Measurements from ENCODE around the gene ACOT8. TPM values are rescaled to one million over a fixed set of nuclear protein-coding genes. Genes with fewer than 3 reads are reported as not detected.

ACOT8 gene
- total and polyA plus RNA-seq, 2 of the 4 experiments (the other 2 are of a cell fraction) = 29.8 to 47.5 TPM

DNA sequence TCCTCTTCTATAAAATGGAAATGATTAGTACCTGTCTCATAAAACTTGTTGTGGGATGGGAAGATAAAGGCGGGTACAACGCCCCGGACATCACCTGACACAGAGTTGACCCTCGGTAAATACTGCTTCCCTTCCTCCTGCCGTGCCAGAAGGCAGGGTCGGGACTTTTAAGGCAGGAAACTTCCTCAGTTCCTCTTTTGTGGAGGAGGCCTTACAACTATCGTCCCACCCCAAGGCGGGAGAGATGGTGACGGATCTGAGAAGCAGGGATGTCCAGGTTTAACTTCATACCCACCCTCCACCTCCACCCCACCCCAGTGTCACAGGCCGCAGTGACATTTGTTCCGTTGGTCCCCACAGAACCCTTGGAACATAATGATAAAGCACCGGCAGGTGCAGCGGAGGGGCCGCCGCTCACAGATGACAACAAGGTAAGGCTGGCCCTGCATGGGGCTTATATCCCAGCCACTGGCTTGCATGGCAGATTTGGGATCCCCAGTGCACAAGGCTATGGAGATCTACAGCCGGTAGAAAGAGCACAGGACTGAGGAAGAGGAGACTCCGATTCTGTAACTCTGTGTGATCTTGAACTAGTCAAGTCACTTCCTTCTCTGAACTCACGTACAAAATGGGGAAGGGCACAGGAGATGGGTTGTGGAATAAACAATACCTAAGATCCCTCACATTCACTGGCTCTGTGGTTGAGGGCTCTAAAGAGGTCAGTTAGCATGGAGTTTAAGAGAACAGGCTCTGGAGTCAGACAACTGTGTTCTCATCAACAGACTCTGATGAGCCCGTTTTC lies 64.7 kb downstream of the ACOT8 start:
- Histone ChIP-seq H2BK20ac (ENCODE audit: low read depth, low read length) (no peak overlapping the region), H4K5ac (ENCODE audit: low read depth, low read length) (peak overlapping the region; percentile 43), H3K27me3 (ENCODE audit: control insufficient read depth, insufficient read depth, low read length) (no peaks in the 10 kb centered on the region; the same call in 1 of the 2 replicates), H3K36me3 (ENCODE audit: control insufficient read depth, insufficient read depth, low read length) (peaks cover 24% of the 10 kb centered on the region), H2AK9ac (replicated peaks; ENCODE audit: low read depth, low read length, poor library complexity) (peak overlapping the region; percentile 65), H4K91ac (ENCODE audit: insufficient read depth, low read depth, low read length) (peak overlapping the region; percentile 34; the same call in 1 of the 2 replicates), H3K9me1 (ENCODE audit: insufficient read depth, low read length) (peaks cover 5% of the 10 kb centered on the region; the same call in 1 of the 2 replicates), H3K4ac (ENCODE audit: low read depth, low read length) (peak overlapping the region; percentile 62), H2AFZ (replicated peaks; ENCODE audit: low read length, poor library complexity) (peak overlapping the region; percentile 96), H4K20me1 (ENCODE audit: insufficient read depth, low read length) (no peaks in the 10 kb centered on the region), H3K4me3 (ENCODE audit: insufficient read depth, low read depth, low read length) (peak overlapping the region; percentile 71), H3K23ac (ENCODE audit: low read depth, low read length) (peak overlapping the region; percentile 67), H3K79me1 (ENCODE audit: low read depth in 1 of 2, low read length in 2 of 2) (peaks cover 15 to 19% of the 10 kb centered on the region in 2 experiments), H3K56ac (ENCODE audit: extremely low read depth, insufficient read depth, low read length) (peak overlapping the region; percentile 72; the same call in 1 of the 2 replicates), H3K9me3 (ENCODE audit: control insufficient read depth, insufficient read depth, low read length) (no peaks in the 10 kb centered on the region), H3K27ac (ENCODE audit: insufficient read depth, low read length) (peak overlapping the region; percentile 82), H3K9ac (ENCODE audit: low read depth, low read length) (peak overlapping the region; percentile 97), H3K4me2 (ENCODE audit: low read depth, low read length) (peak overlapping the region; percentile 98), H2BK15ac (ENCODE audit: low read depth, low read length) (peak overlapping the region; percentile 12; the same call in 1 of the 3 replicates), H2AK5ac (ENCODE audit: low read depth, low read length) (peak overlapping the region; percentile 66), H3K4me1 (ENCODE audit: control insufficient read depth, insufficient read depth, low read length) (peaks cover 6% of the 10 kb centered on the region), H3K18ac (ENCODE audit: low read depth, low read length) (peak overlapping the region; percentile 2; the same call in 1 of the 2 replicates), H3K14ac (replicated peaks; ENCODE audit: low read depth, low read length) (peak overlapping the region; percentile 91; the same call in 1 of the 2 replicates), H2BK120ac (ENCODE audit: low read depth, low read length) (peak overlapping the region; percentile 4; the same call in 1 of the 2 replicates), H2BK5ac (ENCODE audit: low read depth, low read length, poor library complexity, severe bottlenecking) (peak overlapping the region; percentile 84), H4K8ac (ENCODE audit: low read depth in 2 of 2, low read length in 2 of 2) (peak overlapping the region; percentile 86 to 92; a peak in 3 of 4 replicates)
- DNase-seq = no peak
- dilution Hi-C loops (cut with HindIII; ENCODE audit: low sequenced_read_pairs, unreplicated experiment) = no loop called here
- in situ Hi-C loops (cut with MboI; ENCODE audit: low sequenced_read_pairs) = loop anchor here (25.0 kb wide), 3 partner anchors 755 to 1855 kb away; partner anchors contain the start of gene TTPAL
- WGBS, 2 experiments (ENCODE audit: extremely low coverage in 2 of 2, insufficient read length in 1 of 2) = 73% methylated on average over 3 of the region's 19 CpGs; no CpG with 5 or more reads in 1 of the 2 experiments
- BruUV-seq (replicated peaks) = no TSS peak
- TF ChIP-seq RCOR1 (IDR thresholded peaks at IDR 0.05; ENCODE audit: insufficient replicate concordance, low read length) = no peak
- CTCF ChIA-PET = no interaction called here
- ATAC-seq (ENCODE audit: low read depth) = no peak
- intact Hi-C loops (cut with micrococcal nuclease) = no loop called here
- POLR2A ChIA-PET (ENCODE audit: unreplicated experiment) = no interaction called here

Other genes with a start within 250 kb of the ACOT8 start
- not detected in 2 replicates for gene WFDC10A, start 227.7 kb downstream of the ACOT8 start, total RNA-seq (2012; rRNA removed)
- not detected in 2 replicates for gene WFDC10A, start 227.7 kb downstream of the ACOT8 start, polyA plus RNA-seq (2012; rRNA removed)
- gene WFDC9, start 226.1 kb downstream of the ACOT8 start, total RNA-seq (2012; rRNA removed) = not detected in 2 replicates
- not detected in 2 replicates for gene WFDC9, start 226.1 kb downstream of the ACOT8 start, polyA plus RNA-seq (2012; rRNA removed)
- not detected in 2 replicates for gene WFDC11, start 187.2 kb downstream of the ACOT8 start, total RNA-seq (2012; rRNA removed)
- gene WFDC11, start 187.2 kb downstream of the ACOT8 start, polyA plus RNA-seq (2012; rRNA removed) = not detected in 2 replicates
- not detected in 2 replicates for gene WFDC13, start 155.4 kb downstream of the ACOT8 start, total RNA-seq (2012; rRNA removed)
- gene WFDC13, start 155.4 kb downstream of the ACOT8 start, polyA plus RNA-seq (2012; rRNA removed) = not detected in 2 replicates
- not detected in 2 replicates for gene WFDC10B, start 152.4 kb downstream of the ACOT8 start, total RNA-seq (2012; rRNA removed)
- gene WFDC10B, start 152.4 kb downstream of the ACOT8 start, polyA plus RNA-seq (2012; rRNA removed) = not detected in 2 replicates
- gene SPINT4, start 135.0 kb downstream of the ACOT8 start, total RNA-seq (2012; rRNA removed) = not detected in 2 replicates
- gene SPINT4, start 135.0 kb downstream of the ACOT8 start, polyA plus RNA-seq (2012; rRNA removed) = not detected in 2 replicates
- gene WFDC3, start 65.5 kb downstream of the ACOT8 start, total RNA-seq (2012; rRNA removed) = 0.18 TPM in 1 of 2 replicates, not detected in the other
- gene WFDC3, start 65.5 kb downstream of the ACOT8 start, polyA plus RNA-seq (2012; rRNA removed) = 0.87 and 1.4 TPM in 2 replicates
- gene DNTTIP1, start 65.4 kb downstream of the ACOT8 start, total RNA-seq (2012; rRNA removed) = 17.8 and 19.4 TPM in 2 replicates
- gene DNTTIP1, start 65.4 kb downstream of the ACOT8 start, polyA plus RNA-seq (2012; rRNA removed) = 51.0 and 53.7 TPM in 2 replicates
- 43.4 and 43.6 TPM in 2 replicates for gene UBE2C, start 44.7 kb downstream of the ACOT8 start, total RNA-seq (2012; rRNA removed)
- gene UBE2C, start 44.7 kb downstream of the ACOT8 start, polyA plus RNA-seq (2012; rRNA removed) = 120 and 124 TPM in 2 replicates
- gene TNNC2, start 30.1 kb downstream of the ACOT8 start, total RNA-seq (2012; rRNA removed) = 0.28 TPM in 1 of 2 replicates, not detected in the other
- 0.46 and 0.53 TPM in 2 replicates for gene TNNC2, start 30.1 kb downstream of the ACOT8 start, polyA plus RNA-seq (2012; rRNA removed)
- 10.0 and 11.1 TPM in 2 replicates for gene SNX21, start 23.6 kb downstream of the ACOT8 start, total RNA-seq (2012; rRNA removed)
- 17.9 and 19.2 TPM in 2 replicates for gene SNX21, start 23.6 kb downstream of the ACOT8 start, polyA plus RNA-seq (2012; rRNA removed)
- gene ZSWIM3, start 222 bp upstream of the ACOT8 start, total RNA-seq (2012; rRNA removed) = 8.1 and 8.6 TPM in 2 replicates
- gene ZSWIM3, start 222 bp upstream of the ACOT8 start, polyA plus RNA-seq (2012; rRNA removed) = 2.8 and 3.3 TPM in 2 replicates
- 7.8 and 10.0 TPM in 2 replicates for gene ZSWIM1, start 23.8 kb upstream of the ACOT8 start, total RNA-seq (2012; rRNA removed)
- gene ZSWIM1, start 23.8 kb upstream of the ACOT8 start, polyA plus RNA-seq (2012; rRNA removed) = 4.2 and 4.6 TPM in 2 replicates
- gene SPATA25, start 30.2 kb upstream of the ACOT8 start, total RNA-seq (2012; rRNA removed) = 0.18 TPM in 1 of 2 replicates, not detected in the other
- 0.36 and 1.0 TPM in 2 replicates for gene SPATA25, start 30.2 kb upstream of the ACOT8 start, polyA plus RNA-seq (2012; rRNA removed)
- gene NEURL2, start 33.8 kb upstream of the ACOT8 start, total RNA-seq (2012; rRNA removed) = 0.56 and 1.1 TPM in 2 replicates
- 2.0 and 2.5 TPM in 2 replicates for gene NEURL2, start 33.8 kb upstream of the ACOT8 start, polyA plus RNA-seq (2012; rRNA removed)
- 19.0 and 30.3 TPM in 2 replicates for gene CTSA, start 33.9 kb upstream of the ACOT8 start, total RNA-seq (2012; rRNA removed)
- 290 and 312 TPM in 2 replicates for gene CTSA, start 33.9 kb upstream of the ACOT8 start, polyA plus RNA-seq (2012; rRNA removed)
- 5.0 and 5.4 TPM in 2 replicates for gene PLTP, start 54.8 kb upstream of the ACOT8 start, total RNA-seq (2012; rRNA removed)
- gene PLTP, start 54.8 kb upstream of the ACOT8 start, polyA plus RNA-seq (2012; rRNA removed) = 53.5 and 55.8 TPM in 2 replicates
- 5.4 and 6.1 TPM in 2 replicates for gene PCIF1, start 77.3 kb upstream of the ACOT8 start, total RNA-seq (2012; rRNA removed)
- 17.8 and 18.3 TPM in 2 replicates for gene PCIF1, start 77.3 kb upstream of the ACOT8 start, polyA plus RNA-seq (2012; rRNA removed)
- 11.8 and 12.5 TPM in 2 replicates for gene ZNF335, start 114.8 kb upstream of the ACOT8 start, total RNA-seq (2012; rRNA removed)
- 17.8 and 20.2 TPM in 2 replicates for gene ZNF335, start 114.8 kb upstream of the ACOT8 start, polyA plus RNA-seq (2012; rRNA removed)
- under 0.01 TPM in 2 replicates for gene MMP9, start 151.5 kb upstream of the ACOT8 start, total RNA-seq (2012; rRNA removed)
- gene MMP9, start 151.5 kb upstream of the ACOT8 start, polyA plus RNA-seq (2012; rRNA removed) = 0.16 and 0.17 TPM in 2 replicates
- not detected in 2 replicates for gene SLC12A5, start 171.8 kb upstream of the ACOT8 start, total RNA-seq (2012; rRNA removed)
- 2.2 and 3.4 TPM in 2 replicates for gene SLC12A5, start 171.8 kb upstream of the ACOT8 start, polyA plus RNA-seq (2012; rRNA removed)
- 20.6 and 22.5 TPM in 2 replicates for gene NCOA5, start 232.6 kb upstream of the ACOT8 start, total RNA-seq (2012; rRNA removed)
- 17.0 and 17.4 TPM in 2 replicates for gene NCOA5, start 232.6 kb upstream of the ACOT8 start, polyA plus RNA-seq (2012; rRNA removed)

Measured in IMR-90 (cell line).